WERI-Rb-1 (cell line): ENCODE data around the gene ARL4C.

Experiments
- DNase-seq: peaks from one replicate; pipeline ENCODE4 v3.0.0-alpha.2; 2020
- H3K27ac ChIP-seq: fragments of 250-450 bp; sonication (Bioruptor Pico); 2 replicates; pipeline ENCODE4 v1.5.1; 2020; ENCODE audit warnings: mild to moderate bottlenecking, moderate library complexity
- H3K27me3 ChIP-seq: fragments of 250-450 bp; sonication (Bioruptor Pico); 2 replicates; pipeline ENCODE4 v1.5.1; 2021; ENCODE audit warnings: mild to moderate bottlenecking, low read depth, moderate library complexity; ENCODE audit not compliant: insufficient read depth, severe bottlenecking
- H3K36me3 ChIP-seq: fragments of 250-450 bp; sonication (Bioruptor Pico); 2 replicates; pipeline ENCODE4 v1.5.1; 2020; ENCODE audit warnings: mild to moderate bottlenecking, moderate library complexity
- H3K4me3 ChIP-seq: 2 replicates; pipeline ENCODE4 v1.5.1; 2011; ENCODE audit warnings: low read depth, mild to moderate bottlenecking, control low read depth, low read length
- H3K9me3 ChIP-seq: fragments of 250-450 bp; sonication (Bioruptor Pico); 2 replicates; pipeline ENCODE4 v1.5.1; 2021; ENCODE audit warnings: mild to moderate bottlenecking, moderate library complexity; ENCODE audit not compliant: severe bottlenecking
- CTCF ChIP-seq: IDR thresholded peaks from 2 replicates; pipeline ENCODE4 v1.5.1; 2011; ENCODE audit warnings: low read depth, mild to moderate bottlenecking, control low read depth, inconsistent platforms, low read length

ARL4C gene

GRCh38 chr2:234491281-234491680 is 5.6 kb downstream of the ARL4C start:
- H3K4me3 ChIP-seq: no peak overlapping the region
- no peak for TF ChIP-seq CTCF
- H3K9me3 ChIP-seq: no peaks in the 10 kb centered on the region
- no peak for DNase-seq
- H3K36me3 ChIP-seq: no peaks in the 10 kb centered on the region
- H3K27me3 ChIP-seq: no peaks in the 10 kb centered on the region
- H3K27ac ChIP-seq: no peak overlapping the region

- TF ChIP-seq CTCF: no peak
- Histone ChIP-seq H3K36me3 (no peaks in the 10 kb centered on the region), H3K4me3 (no peak overlapping the region), H3K9me3 (no peaks in the 10 kb centered on the region), H3K27me3 (no peaks in the 10 kb centered on the region), H3K27ac (no peak overlapping the region)
- DNase-seq: no peak
These were observed 6.4 kb downstream of the ARL4C start for GRCh38 chr2:234490271-234491091.

- H3K4me3 ChIP-seq: no peak overlapping the region
- no peak for DNase-seq
- H3K36me3 ChIP-seq: no peaks in the 10 kb centered on the region
- H3K27ac ChIP-seq: no peak overlapping the region
- H3K27me3 ChIP-seq: no peaks in the 10 kb centered on the region
- no peaks in the 10 kb centered on the region for H3K9me3 ChIP-seq
- TF ChIP-seq CTCF: no peak
These were observed 7.9 kb downstream of the ARL4C start for GRCh38 chr2:234488913-234489451.

- TF ChIP-seq CTCF: no peak
- Histone ChIP-seq H3K27ac (no peak overlapping the region), H3K4me3 (no peak overlapping the region), H3K9me3 (no peaks in the 10 kb centered on the region), H3K36me3 (no peaks in the 10 kb centered on the region), H3K27me3 (no peaks in the 10 kb centered on the region)
- no peak for DNase-seq
These were observed 8.4 kb downstream of the ARL4C start for GRCh38 chr2:234488486-234488885.

- TF ChIP-seq CTCF: no peak
- no peaks in the 10 kb centered on the region for H3K9me3 ChIP-seq
- no peaks in the 10 kb centered on the region for H3K27me3 ChIP-seq
- H3K4me3 ChIP-seq: no peak overlapping the region
- H3K36me3 ChIP-seq: no peaks in the 10 kb centered on the region
- H3K27ac ChIP-seq: no peak overlapping the region
- DNase-seq: no peak
These were observed 9.5 kb downstream of the ARL4C start for GRCh38 chr2:234487356-234487755.
